RWPE2 (cell line): Measurements from ENCODE around the gene PLOD3.

Experiments used
- ATAC-seq: fragments of 200-7000 bp; cut with Tn5 transposase; 3 replicates; pipeline ENCODE4 v1.9.1; 2021; ENCODE audit warnings: low read depth
- DNase-seq: peaks from one replicate; pipeline ENCODE4 v3.0.0-alpha.2; 2020; ENCODE audit warnings: low spot score
- H3K27ac ChIP-seq: fragments of 450-650 bp; 2 replicates; pipeline ENCODE4 v1.5.1; 2017; ENCODE audit warnings: mild to moderate bottlenecking; ENCODE audit not compliant: poor library complexity, severe bottlenecking
- H3K27me3 ChIP-seq: fragments of 250-450 bp; sonication (Bioruptor Pico); 2 replicates; pipeline ENCODE4 v1.5.1; 2021; ENCODE audit warnings: mild to moderate bottlenecking, moderate library complexity; ENCODE audit not compliant: insufficient read depth, poor library complexity, severe bottlenecking
- H3K36me3 ChIP-seq: fragments of 250-450 bp; sonication (Bioruptor Pico); 2 replicates; pipeline ENCODE4 v1.5.1; 2020; ENCODE audit warnings: low read depth, mild to moderate bottlenecking, moderate library complexity
- H3K4me1 ChIP-seq: fragments of 250-450 bp; sonication (Bioruptor Pico); 2 replicates; pipeline ENCODE4 v1.5.1; 2021; ENCODE audit warnings: mild to moderate bottlenecking, moderate library complexity; ENCODE audit not compliant: insufficient read depth, poor library complexity, severe bottlenecking
- H3K4me3 ChIP-seq: fragments of 250-450 bp; sonication (Bioruptor Pico); 2 replicates; pipeline ENCODE4 v1.5.1; 2021; ENCODE audit warnings: mild to moderate bottlenecking, moderate library complexity; ENCODE audit not compliant: severe bottlenecking
- H3K9me3 ChIP-seq: fragments of 250-450 bp; sonication (Bioruptor Pico); 2 replicates; pipeline ENCODE4 v1.5.1; 2021; ENCODE audit warnings: mild to moderate bottlenecking, moderate library complexity; ENCODE audit not compliant: severe bottlenecking
- TF ChIP-seq, protein P1 (sequence below): fragments of 450-650 bp; IDR thresholded peaks from one replicate; pipeline ENCODE4 v1.5.1; 2017; ENCODE audit warnings: mild to moderate bottlenecking, moderate library complexity; ENCODE audit not compliant: poor library complexity, severe bottlenecking

PLOD3 gene

DNA sequence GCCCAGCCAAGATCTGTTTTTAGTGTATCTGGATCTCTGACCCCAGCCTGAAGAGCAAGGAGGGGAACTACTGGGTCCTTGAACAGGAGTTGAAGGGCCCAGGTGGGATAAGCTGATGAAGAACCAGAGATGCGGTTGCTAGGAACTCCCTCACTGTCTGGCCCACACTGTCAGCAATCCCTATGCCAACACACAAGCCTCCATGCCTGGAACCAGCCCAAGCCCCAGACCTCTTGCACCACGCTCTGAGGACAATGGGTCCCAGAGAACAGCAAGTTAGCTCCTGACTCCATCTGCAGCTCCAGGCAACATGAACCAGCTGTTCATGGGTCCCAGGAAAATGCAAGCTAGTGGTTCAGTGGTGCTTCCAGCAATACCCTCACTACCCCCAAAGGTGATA, 39.7 kb downstream of the PLOD3 start:
- Histone ChIP-seq H3K4me1 (peaks cover 7% of the 10 kb centered on the region), H3K27me3 (peaks cover 62% of the 10 kb centered on the region), H3K4me3 (no peak overlapping the region), H3K9me3 (no peaks in the 10 kb centered on the region), H3K36me3 (no peaks in the 10 kb centered on the region), H3K27ac (no peak overlapping the region)
- DNase-seq (no peak), ATAC-seq (no peak)
- TF ChIP-seq, protein P1, sequence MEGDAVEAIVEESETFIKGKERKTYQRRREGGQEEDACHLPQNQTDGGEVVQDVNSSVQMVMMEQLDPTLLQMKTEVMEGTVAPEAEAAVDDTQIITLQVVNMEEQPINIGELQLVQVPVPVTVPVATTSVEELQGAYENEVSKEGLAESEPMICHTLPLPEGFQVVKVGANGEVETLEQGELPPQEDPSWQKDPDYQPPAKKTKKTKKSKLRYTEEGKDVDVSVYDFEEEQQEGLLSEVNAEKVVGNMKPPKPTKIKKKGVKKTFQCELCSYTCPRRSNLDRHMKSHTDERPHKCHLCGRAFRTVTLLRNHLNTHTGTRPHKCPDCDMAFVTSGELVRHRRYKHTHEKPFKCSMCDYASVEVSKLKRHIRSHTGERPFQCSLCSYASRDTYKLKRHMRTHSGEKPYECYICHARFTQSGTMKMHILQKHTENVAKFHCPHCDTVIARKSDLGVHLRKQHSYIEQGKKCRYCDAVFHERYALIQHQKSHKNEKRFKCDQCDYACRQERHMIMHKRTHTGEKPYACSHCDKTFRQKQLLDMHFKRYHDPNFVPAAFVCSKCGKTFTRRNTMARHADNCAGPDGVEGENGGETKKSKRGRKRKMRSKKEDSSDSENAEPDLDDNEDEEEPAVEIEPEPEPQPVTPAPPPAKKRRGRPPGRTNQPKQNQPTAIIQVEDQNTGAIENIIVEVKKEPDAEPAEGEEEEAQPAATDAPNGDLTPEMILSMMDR: no peak

GRCh38 chr7:101175664-101176063, 41.7 kb downstream of the PLOD3 start:
- Histone ChIP-seq H3K9me3 (no peaks in the 10 kb centered on the region), H3K4me3 (no peak overlapping the region), H3K4me1 (peaks cover 7% of the 10 kb centered on the region), H3K27me3 (peaks cover 75% of the 10 kb centered on the region), H3K36me3 (no peaks in the 10 kb centered on the region), H3K27ac (no peak overlapping the region)
- no peak for ATAC-seq
- no peak for DNase-seq
- TF ChIP-seq, protein P1: no peak

GRCh38 chr7:101174322-101174854, 43.0 kb downstream of the PLOD3 start:
- Histone ChIP-seq H3K27ac (no peak overlapping the region), H3K27me3 (peaks cover 75% of the 10 kb centered on the region)

DNA sequence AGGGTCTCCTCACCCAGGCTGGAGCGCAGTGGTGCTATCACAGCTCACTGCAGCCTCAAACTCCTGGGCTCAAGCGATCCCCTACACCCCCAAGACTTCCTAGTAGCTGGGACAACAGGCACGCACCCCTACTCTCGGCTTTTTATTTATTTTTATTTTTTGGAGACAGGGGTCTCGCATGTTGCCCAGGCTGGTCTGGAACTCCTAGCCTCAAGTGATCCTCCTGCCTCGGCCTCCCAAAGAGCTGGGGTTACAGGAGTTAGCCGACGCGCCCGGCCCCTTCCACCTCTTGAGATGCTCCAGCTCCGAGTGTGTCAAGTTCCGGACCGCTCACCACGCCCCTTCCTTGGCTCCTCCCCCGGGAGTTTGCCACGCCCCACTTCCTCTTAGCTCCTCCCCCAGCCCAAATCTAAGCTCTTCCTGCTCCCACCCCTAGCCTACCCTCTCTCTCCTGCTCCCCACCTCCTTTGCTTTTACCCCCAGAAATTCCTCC, 43.6 kb downstream of the PLOD3 start:
- Histone ChIP-seq H3K27me3 (peaks cover 76% of the 10 kb centered on the region), H3K27ac (no peak overlapping the region), H3K9me3 (no peaks in the 10 kb centered on the region), H3K36me3 (no peaks in the 10 kb centered on the region), H3K4me1 (peaks cover 15% of the 10 kb centered on the region), H3K4me3 (peak overlapping the region; percentile 8)
- DNase-seq (no peak), ATAC-seq (peak; percentile 72)
- TF ChIP-seq, protein P1: no peak

More at GRCh38 chr7:101174322-101174854, 43.0 kb downstream of the PLOD3 start:
- no peaks in the 10 kb centered on the region for H3K36me3 ChIP-seq
- DNase-seq: no peak
- no peaks in the 10 kb centered on the region for H3K9me3 ChIP-seq
- TF ChIP-seq, protein P1: no peak
- peaks cover 9% of the 10 kb centered on the region for H3K4me1 ChIP-seq
- 0 out of 3 replicates have a peak, but pooled peaks have one; percentile 1 for ATAC-seq
- H3K4me3 ChIP-seq: no peak overlapping the region

DNA sequence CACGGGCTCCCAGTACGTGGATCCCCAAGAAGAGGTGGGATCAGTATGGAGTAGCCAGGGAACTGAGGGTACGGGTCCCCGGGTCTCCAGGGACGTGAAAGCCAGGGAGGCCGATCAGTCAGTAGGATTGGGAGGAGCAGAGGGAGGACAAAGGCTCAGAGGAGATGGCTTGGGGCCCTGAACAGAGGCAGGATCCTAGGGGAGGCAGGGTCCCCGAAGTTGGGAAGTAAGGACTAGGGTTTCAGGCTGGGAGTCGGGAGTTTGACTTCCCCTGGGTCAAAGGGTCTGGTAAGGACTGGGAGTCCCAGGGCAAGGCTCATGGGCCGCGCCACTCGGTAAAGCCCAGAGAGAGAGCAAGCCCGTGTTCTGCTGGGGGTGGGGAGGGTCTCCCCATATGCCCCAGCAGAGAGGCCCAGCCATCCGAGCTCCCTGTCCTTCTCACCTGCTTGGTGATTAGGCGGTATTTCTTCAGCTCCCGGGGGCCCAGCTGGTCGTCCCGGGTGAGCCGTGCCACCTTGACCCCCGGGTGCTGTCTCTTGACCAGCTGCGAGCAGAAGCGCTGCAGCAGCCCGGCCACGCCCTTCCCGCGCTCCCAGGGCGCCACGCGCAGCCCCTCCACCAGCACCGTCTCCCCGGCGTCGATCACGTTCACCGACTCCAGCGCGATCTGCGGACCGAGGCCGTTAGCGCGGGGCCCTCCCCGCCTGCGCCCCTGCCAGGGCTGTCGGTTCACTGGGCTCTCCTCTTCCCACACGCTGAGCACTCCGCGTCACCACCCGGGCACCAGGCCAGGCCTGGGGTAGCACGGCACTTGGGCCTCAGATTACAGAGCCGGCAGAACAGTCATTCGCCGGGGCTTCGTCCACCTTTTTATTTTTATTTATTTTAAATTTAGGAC, 44.3 kb downstream of the PLOD3 start:
- peaks cover 69% of the 10 kb centered on the region for H3K27me3 ChIP-seq
- TF ChIP-seq, protein P1: no peak
- H3K36me3 ChIP-seq: no peaks in the 10 kb centered on the region
- no peaks in the 10 kb centered on the region for H3K9me3 ChIP-seq
- peak overlapping the region; percentile 8 for H3K4me3 ChIP-seq
- no peak overlapping the region for H3K27ac ChIP-seq
- ATAC-seq (peak; percentile 71), DNase-seq (no peak)
- peaks cover 22% of the 10 kb centered on the region for H3K4me1 ChIP-seq
